Left ventricle myocardium inferior (tissue), 1 donor: Measurements from ENCODE around the gene CCL2. TPM values are rescaled to one million over a fixed set of nuclear protein-coding genes. Genes with fewer than 3 reads are reported as not detected.

ENCODE experiments used
- DNase-seq: peaks from one replicate; pipeline ENCODE4 v3.0.0-alpha.2; 2020
- H3K27ac ChIP-seq: fragments of 200-600 bp; replicated peaks from 2 replicates; pipeline ENCODE4 v1.8.0; 2021
- H3K27me3 ChIP-seq: fragments of 200-600 bp; 2 replicates; pipeline ENCODE4 v1.8.0; 2021; ENCODE audit warnings: low read depth
- H3K36me3 ChIP-seq: fragments of 200-600 bp; 2 replicates; pipeline ENCODE4 v1.8.0; 2021
- H3K4me1 ChIP-seq: fragments of 200-600 bp; 2 replicates; pipeline ENCODE4 v1.8.0; 2021
- H3K4me3 ChIP-seq: fragments of 200-600 bp; 2 replicates; pipeline ENCODE4 v1.8.0; 2021; ENCODE audit warnings: mild to moderate bottlenecking, moderate library complexity
- H3K9me3 ChIP-seq: fragments of 200-600 bp; replicated peaks from 2 replicates; pipeline ENCODE4 v1.8.0; 2021
- intact Hi-C: fragments of 100-400 bp; cut with micrococcal nuclease; formaldehyde crosslinking; loops from one replicate; pipeline ENCODE4 v1.11.0; 2022
- total RNA-seq: library from RNA; stranded (reverse); fragmentation: NEBNext Ultra II Directional; extraction: Animal tissue kit (Norgen Biotek cat#: 25700); gene quantifications from one replicate; pipeline ENCODE4 v1.2.1, GENCODE V29; 2021
- TF ChIP-seq, protein P1 (sequence below): fragments of 200-600 bp; IDR thresholded peaks from 2 replicates; pipeline ENCODE4 v1.8.0; 2021; ENCODE audit warnings: antibody characterized with exemption, mild to moderate bottlenecking, borderline replicate concordance
- donor health status: DM: no; HTN: yes; CAD: no; lungs with severe emphysema.

CCL2 gene
- total RNA-seq, 1 donor from 2014 or later = 24.3 TPM

- Histone ChIP-seq H3K4me3 (no peak overlapping the region), H3K27me3 (no peaks in the 10 kb centered on the region), H3K36me3 (no peaks in the 10 kb centered on the region), H3K4me1 (no peaks in the 10 kb centered on the region), H3K27ac (no peak overlapping the region), H3K9me3 (peaks cover 14% of the 10 kb centered on the region)
- intact Hi-C loops = no loop called here
- TF ChIP-seq, protein P1, sequence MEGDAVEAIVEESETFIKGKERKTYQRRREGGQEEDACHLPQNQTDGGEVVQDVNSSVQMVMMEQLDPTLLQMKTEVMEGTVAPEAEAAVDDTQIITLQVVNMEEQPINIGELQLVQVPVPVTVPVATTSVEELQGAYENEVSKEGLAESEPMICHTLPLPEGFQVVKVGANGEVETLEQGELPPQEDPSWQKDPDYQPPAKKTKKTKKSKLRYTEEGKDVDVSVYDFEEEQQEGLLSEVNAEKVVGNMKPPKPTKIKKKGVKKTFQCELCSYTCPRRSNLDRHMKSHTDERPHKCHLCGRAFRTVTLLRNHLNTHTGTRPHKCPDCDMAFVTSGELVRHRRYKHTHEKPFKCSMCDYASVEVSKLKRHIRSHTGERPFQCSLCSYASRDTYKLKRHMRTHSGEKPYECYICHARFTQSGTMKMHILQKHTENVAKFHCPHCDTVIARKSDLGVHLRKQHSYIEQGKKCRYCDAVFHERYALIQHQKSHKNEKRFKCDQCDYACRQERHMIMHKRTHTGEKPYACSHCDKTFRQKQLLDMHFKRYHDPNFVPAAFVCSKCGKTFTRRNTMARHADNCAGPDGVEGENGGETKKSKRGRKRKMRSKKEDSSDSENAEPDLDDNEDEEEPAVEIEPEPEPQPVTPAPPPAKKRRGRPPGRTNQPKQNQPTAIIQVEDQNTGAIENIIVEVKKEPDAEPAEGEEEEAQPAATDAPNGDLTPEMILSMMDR = no peak
- no peak for DNase-seq
These were observed 35.7 kb upstream of the CCL2 start for GRCh38 chr17:34219405-34219804.

DNA sequence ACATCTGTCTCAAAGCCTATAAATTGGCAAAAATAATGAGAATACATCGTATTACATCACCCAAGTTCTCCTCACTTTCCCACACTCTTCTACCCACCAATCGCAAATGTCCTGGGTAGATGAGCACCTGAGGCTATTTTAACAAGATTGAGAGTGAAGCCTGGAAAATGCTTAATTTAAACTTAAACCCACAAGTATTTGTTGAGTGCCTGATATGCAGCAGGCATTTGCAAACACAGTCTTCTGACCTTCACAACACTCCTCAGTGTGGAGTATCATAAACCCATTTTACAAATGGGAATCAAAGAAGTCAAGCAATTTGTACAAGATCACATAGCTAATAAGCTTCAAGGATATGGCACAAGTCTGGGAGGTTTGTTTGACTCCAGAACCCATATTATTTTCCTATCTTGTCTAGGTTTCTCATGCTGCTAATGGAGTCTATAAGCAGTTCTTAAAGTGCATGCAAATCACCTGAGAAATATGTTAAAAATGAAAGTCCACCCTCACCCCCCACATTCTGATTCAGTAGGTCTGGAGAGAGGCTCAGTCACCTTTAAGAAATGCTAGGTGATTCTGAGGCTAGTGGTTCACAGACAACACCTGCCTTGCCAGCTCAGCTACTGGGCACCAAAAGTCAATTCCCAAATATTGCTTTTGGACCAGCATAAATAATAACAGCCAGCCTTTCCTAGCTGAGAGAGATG, 34.9 kb upstream of the CCL2 start:
- Histone ChIP-seq H3K27me3 (no peaks in the 10 kb centered on the region), H3K4me1 (no peaks in the 10 kb centered on the region), H3K36me3 (no peaks in the 10 kb centered on the region), H3K4me3 (no peak overlapping the region), H3K27ac (no peak overlapping the region), H3K9me3 (peaks cover 8% of the 10 kb centered on the region)
- intact Hi-C loops = no loop called here
- DNase-seq = no peak
- TF ChIP-seq, protein P1 = no peak

- H3K9me3 ChIP-seq = peaks cover 1% of the 10 kb centered on the region
- TF ChIP-seq, protein P1 = no peak
- no peaks in the 10 kb centered on the region for H3K36me3 ChIP-seq
- H3K4me1 ChIP-seq = no peaks in the 10 kb centered on the region
- no peaks in the 10 kb centered on the region for H3K27me3 ChIP-seq
- DNase-seq = no peak
- no peak overlapping the region for H3K4me3 ChIP-seq
- intact Hi-C loops = no loop called here
- no peak overlapping the region for H3K27ac ChIP-seq
These were observed 34.2 kb upstream of the CCL2 start for GRCh38 chr17:34220752-34221395.

- Histone ChIP-seq H3K27me3 (no peaks in the 10 kb centered on the region), H3K9me3 (no peaks in the 10 kb centered on the region), H3K4me3 (no peak overlapping the region), H3K27ac (no peak overlapping the region), H3K4me1 (no peaks in the 10 kb centered on the region), H3K36me3 (no peaks in the 10 kb centered on the region)
- TF ChIP-seq, protein P1 = no peak
- DNase-seq = no peak
- intact Hi-C loops = no loop called here
These were observed 33.7 kb upstream of the CCL2 start for GRCh38 chr17:34221411-34221810.

DNA sequence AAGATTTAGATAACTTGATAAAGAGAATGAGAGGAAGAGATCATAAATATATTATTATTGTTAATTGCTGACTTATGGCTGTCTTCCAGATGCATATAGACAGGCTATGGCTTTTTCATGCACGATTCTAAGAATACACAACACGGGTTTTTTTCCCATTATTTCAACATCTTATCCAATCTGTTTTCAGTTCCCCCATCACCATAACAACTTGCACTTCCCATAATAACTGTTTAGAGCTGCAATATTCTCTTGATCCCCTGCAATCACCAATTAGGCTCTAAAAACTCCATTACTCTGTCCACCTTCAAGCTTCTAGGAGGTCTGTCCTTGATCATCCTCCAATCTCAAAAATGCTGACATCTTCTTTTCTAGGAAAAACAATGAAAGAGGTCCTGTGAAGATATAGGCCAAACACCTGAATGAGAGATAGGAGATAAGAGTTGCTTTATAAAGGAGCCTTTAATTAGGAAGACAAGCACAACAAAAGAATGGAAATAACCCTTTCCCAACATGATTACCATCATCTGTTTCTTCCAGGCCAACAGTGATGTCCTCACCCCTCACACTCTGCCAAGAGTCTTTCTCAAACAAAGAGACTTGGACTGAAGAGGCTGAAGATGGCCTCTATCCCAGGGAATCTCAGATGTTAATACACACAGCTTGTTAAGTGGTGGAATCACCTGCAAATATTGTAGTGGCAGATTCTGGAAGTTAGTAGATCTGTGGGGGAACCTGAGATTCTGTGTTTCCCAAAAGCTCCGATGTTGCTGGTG, 32.2 kb upstream of the CCL2 start:
- Histone ChIP-seq H3K4me3 (no peak overlapping the region), H3K4me1 (no peaks in the 10 kb centered on the region), H3K27ac (no peak overlapping the region)

More for the DNA sequence above, 32.2 kb upstream of the CCL2 start:
- DNase-seq = no peak
- intact Hi-C loops = no loop called here
- no peaks in the 10 kb centered on the region for H3K9me3 ChIP-seq
- H3K27me3 ChIP-seq = no peaks in the 10 kb centered on the region
- H3K36me3 ChIP-seq = no peaks in the 10 kb centered on the region
- TF ChIP-seq, protein P1 = no peak
